Chondrocyte (in vitro differentiated cells): ENCODE results near the gene SOD2. TPM values are rescaled to one million over a fixed set of nuclear protein-coding genes. Genes with fewer than 3 reads are reported as not detected.
"Not testable (repeated sequence)": the region's sequence is repeated elsewhere in the genome, so short reads cannot be mapped to it uniquely, and the experiment has no call there.

Experiments
- DNase-seq: peaks from one replicate; pipeline ENCODE4 v3.0.0; 2021; ENCODE audit warnings: mixed read lengths, low spot score
- H3K27ac Mint-ChIP-seq: one replicate; pipeline ENCODE4 v1.8.0; 2021; ENCODE audit warnings: mild to moderate bottlenecking, moderate library complexity, mixed read lengths; ENCODE audit not compliant: unreplicated experiment
- H3K27me3 Mint-ChIP-seq: 2 replicates; pipeline ENCODE4 v1.8.0; 2021; ENCODE audit warnings: low read depth, mixed read lengths
- H3K36me3 Mint-ChIP-seq: 2 replicates; pipeline ENCODE4 v1.8.0; 2021; ENCODE audit warnings: low read depth, mixed read lengths
- H3K4me1 Mint-ChIP-seq: 2 replicates; pipeline ENCODE4 v1.8.0; 2021; ENCODE audit warnings: low read depth, mild to moderate bottlenecking, mixed read lengths
- H3K4me3 Mint-ChIP-seq: one replicate; pipeline ENCODE4 v1.8.0; 2021; ENCODE audit warnings: mild to moderate bottlenecking, moderate library complexity, mixed read lengths; ENCODE audit not compliant: unreplicated experiment
- H3K9me3 Mint-ChIP-seq: 2 replicates; pipeline ENCODE4 v1.8.0; 2021; ENCODE audit warnings: low read depth, mixed read lengths
- CTCF ChIP-seq: fragments of 200-600 bp; sonication (generic); IDR thresholded peaks from 2 replicates; pipeline ENCODE4 v1.5.0; 2021; ENCODE audit warnings: antibody characterized with exemption, mild to moderate bottlenecking, moderate library complexity
- total RNA-seq: library from RNA; stranded (reverse); gene quantifications from 3 replicates; pipeline ENCODE4 v1.2.1, GENCODE V29; 2021

The SOD2 gene
- total RNA-seq, 1 donor from 2014 or later = 61.5 TPM

GRCh38 chr6:159726255-159726917 lies 33.3 kb upstream of the SOD2 start:
- H3K27me3 Mint-ChIP-seq = no peaks in the 10 kb centered on the region
- H3K9me3 Mint-ChIP-seq = no peaks in the 10 kb centered on the region

GRCh38 chr6:159725208-159725607 lies 32.2 kb upstream of the SOD2 start:
- not testable (repeated sequence) for H3K9me3 Mint-ChIP-seq, DNase-seq, H3K36me3 Mint-ChIP-seq, H3K4me3 Mint-ChIP-seq, H3K27me3 Mint-ChIP-seq, H3K27ac Mint-ChIP-seq
- peaks cover 27% of the 10 kb centered on the region for H3K4me1 Mint-ChIP-seq

More at GRCh38 chr6:159726255-159726917, 33.3 kb upstream of the SOD2 start:
- peak overlapping the region; percentile 85 for H3K4me3 Mint-ChIP-seq
- peak; percentile 12 for TF ChIP-seq CTCF
- H3K4me1 Mint-ChIP-seq = peaks cover 36% of the 10 kb centered on the region
- H3K27ac Mint-ChIP-seq = peak overlapping the region; percentile 94
- no peaks in the 10 kb centered on the region for H3K36me3 Mint-ChIP-seq
- DNase-seq = no peak

GRCh38 chr6:159724778-159725177 lies 31.7 kb upstream of the SOD2 start:
- Mint-ChIP-seq H3K27ac (no peak overlapping the region), H3K4me3 (no peak overlapping the region), H3K36me3 (no peaks in the 10 kb centered on the region), H3K4me1 (peaks cover 22% of the 10 kb centered on the region), H3K27me3 (no peaks in the 10 kb centered on the region), H3K9me3 (no peaks in the 10 kb centered on the region)
- TF ChIP-seq CTCF = no peak
- no peak for DNase-seq

GRCh38 chr6:159723259-159723658 lies 30.2 kb upstream of the SOD2 start:
- H3K36me3 Mint-ChIP-seq = no peaks in the 10 kb centered on the region
- no peak overlapping the region for H3K4me3 Mint-ChIP-seq
- H3K27me3 Mint-ChIP-seq = no peaks in the 10 kb centered on the region
- no peaks in the 10 kb centered on the region for H3K9me3 Mint-ChIP-seq
- DNase-seq = no peak
- H3K27ac Mint-ChIP-seq = no peak overlapping the region
- no peak for TF ChIP-seq CTCF
- peaks cover 8% of the 10 kb centered on the region for H3K4me1 Mint-ChIP-seq

GRCh38 chr6:159722655-159723054 lies 29.6 kb upstream of the SOD2 start:
- Mint-ChIP-seq H3K36me3 (no peaks in the 10 kb centered on the region), H3K27ac (no peak overlapping the region), H3K4me3 (no peak overlapping the region), H3K4me1 (peaks cover 8% of the 10 kb centered on the region), H3K9me3 (no peaks in the 10 kb centered on the region), H3K27me3 (no peaks in the 10 kb centered on the region)
- no peak for DNase-seq
- no peak for TF ChIP-seq CTCF

GRCh38 chr6:159721981-159722380 lies 28.9 kb upstream of the SOD2 start:
- not testable (repeated sequence) for DNase-seq

More at GRCh38 chr6:159721981-159722380, 28.9 kb upstream of the SOD2 start:
- not testable (repeated sequence) for H3K4me1 Mint-ChIP-seq, H3K9me3 Mint-ChIP-seq, H3K36me3 Mint-ChIP-seq, H3K4me3 Mint-ChIP-seq, H3K27me3 Mint-ChIP-seq, H3K27ac Mint-ChIP-seq
